ENCODE measurements around the gene TIAM2. TPM values are rescaled to one million over a fixed set of nuclear protein-coding genes. Genes with fewer than 3 reads are reported as not detected.

TIAM2 gene
- total RNA-seq, 1 donor from 2014 or later, result 3.7 TPM

DNA sequence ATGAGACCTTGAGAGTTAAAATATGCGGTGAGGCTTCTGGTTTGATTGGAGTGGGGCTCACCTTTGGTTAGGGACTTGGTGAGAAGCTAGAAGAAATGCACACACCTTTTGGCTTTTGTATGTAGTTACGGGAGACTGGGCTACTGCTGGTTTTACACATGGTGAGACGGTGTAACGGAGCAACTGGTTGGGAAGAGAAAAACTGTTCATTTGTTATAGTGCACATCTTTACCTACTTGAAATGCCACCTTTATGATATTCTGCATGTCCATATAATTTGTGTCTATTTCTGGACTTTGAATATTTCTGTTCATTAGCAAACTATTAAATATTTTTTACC, 31.6 kb downstream of the TIAM2 start:
- no peak overlapping the region for H3K4me3 ChIP-seq
- TF ChIP-seq, protein P1, sequence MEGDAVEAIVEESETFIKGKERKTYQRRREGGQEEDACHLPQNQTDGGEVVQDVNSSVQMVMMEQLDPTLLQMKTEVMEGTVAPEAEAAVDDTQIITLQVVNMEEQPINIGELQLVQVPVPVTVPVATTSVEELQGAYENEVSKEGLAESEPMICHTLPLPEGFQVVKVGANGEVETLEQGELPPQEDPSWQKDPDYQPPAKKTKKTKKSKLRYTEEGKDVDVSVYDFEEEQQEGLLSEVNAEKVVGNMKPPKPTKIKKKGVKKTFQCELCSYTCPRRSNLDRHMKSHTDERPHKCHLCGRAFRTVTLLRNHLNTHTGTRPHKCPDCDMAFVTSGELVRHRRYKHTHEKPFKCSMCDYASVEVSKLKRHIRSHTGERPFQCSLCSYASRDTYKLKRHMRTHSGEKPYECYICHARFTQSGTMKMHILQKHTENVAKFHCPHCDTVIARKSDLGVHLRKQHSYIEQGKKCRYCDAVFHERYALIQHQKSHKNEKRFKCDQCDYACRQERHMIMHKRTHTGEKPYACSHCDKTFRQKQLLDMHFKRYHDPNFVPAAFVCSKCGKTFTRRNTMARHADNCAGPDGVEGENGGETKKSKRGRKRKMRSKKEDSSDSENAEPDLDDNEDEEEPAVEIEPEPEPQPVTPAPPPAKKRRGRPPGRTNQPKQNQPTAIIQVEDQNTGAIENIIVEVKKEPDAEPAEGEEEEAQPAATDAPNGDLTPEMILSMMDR (IDR thresholded peaks at IDR 0.05), result no peak
- peak overlapping the region in 1 of 2 donors; percentile 3 for H3K27ac ChIP-seq
- DNase-seq (ENCODE audit: low spot score in 2 of 2), result no peak
- H3K36me3 ChIP-seq, result no peaks in the 10 kb centered on the region
- peaks cover 0 to 29% of the 10 kb centered on the region in 2 donors for H3K4me1 ChIP-seq
- intact Hi-C loops (cut with DNase I), result loop anchor here (1.0 kb wide), 1 partner anchor 145 kb away; no protein-coding TSS in a partner anchor
- H3K9me3 ChIP-seq, result no peaks in the 10 kb centered on the region
- H3K27me3 ChIP-seq, result no peaks in the 10 kb centered on the region

DNA sequence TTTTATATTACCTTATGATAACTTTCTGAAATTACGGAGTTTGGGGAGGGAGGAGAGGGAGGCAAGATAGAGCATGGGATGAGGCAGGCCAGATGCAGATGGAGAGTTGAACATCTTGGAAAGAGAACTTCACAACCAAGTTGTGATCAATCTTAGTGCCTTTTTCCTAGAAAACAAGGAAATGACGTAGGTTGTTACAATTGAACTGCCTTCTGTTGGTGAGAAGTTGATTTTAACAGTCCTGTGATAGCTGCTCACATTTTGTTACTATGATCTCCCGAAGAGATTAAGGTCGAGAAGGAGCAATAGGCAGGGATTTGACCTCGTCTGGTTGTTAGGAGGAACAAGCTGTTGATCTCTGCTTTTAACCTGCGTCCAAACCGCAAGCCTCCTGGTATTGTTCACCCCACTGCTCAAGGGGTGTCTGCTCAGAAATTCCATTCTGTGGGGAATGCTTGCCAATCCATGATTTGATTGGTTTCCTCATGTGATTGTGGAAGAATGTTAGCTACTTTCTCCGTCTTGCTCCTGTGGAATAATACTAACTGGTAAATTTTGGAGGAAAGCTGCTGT, 35.1 kb downstream of the TIAM2 start:
- TF ChIP-seq, protein P1 (IDR thresholded peaks at IDR 0.05), result no peak
- DNase-seq (ENCODE audit: low spot score in 2 of 2), result peak in 1 of 2 donors; percentile 31
- Histone ChIP-seq H3K27ac (no peak overlapping the region), H3K9me3 (peaks cover 0 to 2% of the 10 kb centered on the region in 2 donors), H3K4me1 (peaks cover 0 to 17% of the 10 kb centered on the region in 2 donors), H3K27me3 (no peaks in the 10 kb centered on the region), H3K36me3 (no peaks in the 10 kb centered on the region), H3K4me3 (no peak overlapping the region)
- intact Hi-C loops (cut with DNase I), result no loop called here

DNA sequence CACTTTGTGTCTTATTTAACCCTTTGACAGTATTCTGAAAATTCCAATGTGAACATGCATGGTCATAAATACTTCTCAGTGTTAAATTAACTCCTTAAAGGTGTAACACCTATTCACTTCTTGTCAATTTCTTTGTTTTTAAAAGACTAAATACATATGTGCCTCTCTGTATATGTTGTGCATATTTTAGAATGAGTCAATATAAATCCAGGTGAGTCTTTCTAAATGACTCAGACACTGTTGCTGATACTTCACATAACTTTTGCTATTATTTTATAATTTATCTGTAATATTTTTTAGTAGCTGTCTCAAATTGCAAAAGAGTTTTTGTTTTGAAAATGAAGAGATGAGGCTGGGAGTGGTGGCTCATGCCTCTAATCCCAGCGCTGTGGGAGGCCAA, 36.0 kb downstream of the TIAM2 start:
- H3K9me3 ChIP-seq, result peaks cover 0 to 2% of the 10 kb centered on the region in 2 donors
- no peaks in the 10 kb centered on the region for H3K27me3 ChIP-seq
- no peak overlapping the region for H3K27ac ChIP-seq
- TF ChIP-seq, protein P1 (IDR thresholded peaks at IDR 0.05), result no peak
- H3K4me3 ChIP-seq, result no peak overlapping the region
- H3K4me1 ChIP-seq, result peaks cover 0 to 8% of the 10 kb centered on the region in 2 donors
- intact Hi-C loops (cut with DNase I), result no loop called here
- no peaks in the 10 kb centered on the region for H3K36me3 ChIP-seq
- no peak for DNase-seq (ENCODE audit: low spot score in 2 of 2)

DNA sequence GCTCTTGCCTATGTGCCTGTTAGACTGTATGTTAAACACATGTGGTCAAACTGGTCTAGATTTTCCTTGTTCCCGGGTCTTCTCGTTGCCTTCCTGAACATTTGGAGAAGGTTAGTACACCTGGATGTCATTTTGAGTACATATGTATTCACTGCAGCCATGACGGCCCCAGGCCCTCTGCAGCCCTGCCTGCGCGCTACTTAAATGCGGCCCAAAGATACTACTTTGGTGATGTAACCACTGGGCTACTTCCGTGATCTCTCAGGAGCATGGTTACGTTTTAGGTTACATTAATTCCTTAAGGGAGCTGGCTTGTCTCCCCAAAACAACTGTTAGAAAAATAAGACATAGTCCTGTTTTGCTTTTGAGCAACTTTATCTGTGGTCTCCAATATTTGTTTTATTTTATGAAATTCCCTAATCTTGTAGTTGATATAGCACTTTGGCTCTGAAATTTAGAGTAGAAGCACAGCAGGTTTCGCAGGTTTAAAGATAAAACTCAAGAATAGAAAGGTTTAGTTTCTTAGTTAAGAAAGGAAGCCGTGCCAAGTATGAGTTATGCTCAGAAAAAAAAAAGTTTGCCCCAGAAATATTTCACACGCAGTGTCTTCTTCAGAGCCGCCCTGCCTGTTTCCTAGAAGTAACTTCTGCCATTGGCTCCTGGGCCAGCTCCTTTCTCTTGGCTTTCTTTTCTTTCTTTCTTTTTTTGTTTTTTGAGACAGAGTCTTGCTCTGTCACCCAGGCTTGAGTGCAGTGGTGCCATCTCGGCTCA, 38.1 kb downstream of the TIAM2 start:
- H3K27ac ChIP-seq, result no peak overlapping the region
- H3K4me3 ChIP-seq, result no peak overlapping the region
- TF ChIP-seq, protein P1 (IDR thresholded peaks at IDR 0.05), result no peak
- H3K9me3 ChIP-seq, result peaks cover 0 to 2% of the 10 kb centered on the region in 2 donors
- intact Hi-C loops (cut with DNase I), result no loop called here
- H3K27me3 ChIP-seq, result no peaks in the 10 kb centered on the region
- H3K36me3 ChIP-seq, result no peaks in the 10 kb centered on the region
- no peaks in the 10 kb centered on the region for H3K4me1 ChIP-seq
- peak in 1 of 2 donors; percentile 7 for DNase-seq (ENCODE audit: low spot score in 2 of 2)

DNA sequence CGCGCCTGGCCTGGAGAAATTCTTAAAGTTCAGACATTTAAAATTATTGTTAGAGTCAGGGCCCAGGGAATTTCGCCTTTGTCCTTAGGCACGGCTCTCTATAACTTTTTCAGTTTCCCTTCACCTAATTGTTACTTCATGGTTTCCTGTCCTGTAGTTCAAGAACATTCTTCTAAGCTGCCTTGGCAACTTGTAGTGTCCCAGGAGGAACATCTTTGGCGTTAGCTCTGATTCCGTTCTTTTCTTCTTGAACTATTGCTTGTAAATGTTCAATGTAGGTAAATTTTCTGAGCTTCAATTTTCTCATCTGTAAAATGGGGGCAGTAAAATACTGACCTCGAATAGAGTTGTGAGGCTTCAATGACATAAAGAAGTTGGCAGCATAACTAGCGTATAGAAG, 41.8 kb downstream of the TIAM2 start:
- no peak overlapping the region for H3K27ac ChIP-seq
- no peak overlapping the region for H3K4me3 ChIP-seq
- intact Hi-C loops (cut with DNase I), result no loop called here
- H3K36me3 ChIP-seq, result no peaks in the 10 kb centered on the region
- no peak for DNase-seq (ENCODE audit: low spot score in 2 of 2)
- peaks cover 1 to 4% of the 10 kb centered on the region in 2 donors for H3K4me1 ChIP-seq
- no peaks in the 10 kb centered on the region for H3K27me3 ChIP-seq
- TF ChIP-seq, protein P1 (IDR thresholded peaks at IDR 0.05), result no peak
- H3K9me3 ChIP-seq, result peaks cover 0 to 2% of the 10 kb centered on the region in 2 donors

Data from ascending aorta (tissue), 2 donors.